HT-29 (cell line): ENCODE data around the gene MESP2. TPM values are rescaled to one million over a fixed set of nuclear protein-coding genes. Genes with fewer than 3 reads are reported as not detected.

Experiments
- DNase-seq: peaks from one replicate; pipeline ENCODE4 v3.0.0-alpha.2; 2015; ENCODE audit warnings: low spot score
- total RNA-seq: library from RNA; depleted of rRNA; stranded (reverse); fragments of >200 nt; shearing (Covaris generic); gene quantifications from 2 replicates; pipeline ENCODE4 v1.2.3, GENCODE V29; 2014

MESP2 gene
- total RNA-seq, 1 experiment from 2014 or later: 0.15 TPM

DNA sequence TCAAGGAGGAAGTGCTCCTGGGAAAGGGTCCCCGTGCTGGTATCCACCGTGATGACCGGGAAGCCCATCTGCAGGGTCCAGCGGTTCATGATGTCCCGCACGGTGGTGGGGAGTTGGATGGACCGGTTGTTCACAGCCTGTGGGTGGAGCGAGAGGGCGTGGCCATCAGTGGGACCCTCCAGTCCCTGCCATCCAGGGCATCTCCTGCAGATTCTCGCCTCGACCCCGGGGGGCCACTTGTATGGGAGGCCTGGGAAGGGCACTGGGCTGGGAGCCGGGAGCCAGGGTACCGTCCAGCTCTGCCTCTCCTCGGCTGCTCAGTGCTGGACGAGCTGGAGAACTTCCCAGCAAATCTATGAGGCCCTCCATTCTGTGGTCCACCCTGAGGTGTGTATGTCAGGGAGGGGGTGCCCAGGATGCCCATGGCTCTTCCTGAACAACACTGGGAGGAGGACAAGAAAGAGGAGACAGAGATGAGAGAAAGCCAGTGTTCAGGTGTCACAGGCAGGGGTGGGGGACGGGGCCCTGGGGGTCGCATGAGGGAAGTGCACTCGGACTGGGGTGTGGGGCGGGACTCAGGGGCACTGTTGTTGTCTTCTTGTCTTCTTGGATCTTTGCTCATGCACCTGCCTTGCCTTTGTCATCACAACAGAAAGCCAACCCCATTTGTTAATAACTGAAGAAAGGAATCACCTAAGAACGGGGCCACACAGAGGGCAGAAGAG, 25.5 kb downstream of the MESP2 start:
- DNase-seq: no peak

DNA sequence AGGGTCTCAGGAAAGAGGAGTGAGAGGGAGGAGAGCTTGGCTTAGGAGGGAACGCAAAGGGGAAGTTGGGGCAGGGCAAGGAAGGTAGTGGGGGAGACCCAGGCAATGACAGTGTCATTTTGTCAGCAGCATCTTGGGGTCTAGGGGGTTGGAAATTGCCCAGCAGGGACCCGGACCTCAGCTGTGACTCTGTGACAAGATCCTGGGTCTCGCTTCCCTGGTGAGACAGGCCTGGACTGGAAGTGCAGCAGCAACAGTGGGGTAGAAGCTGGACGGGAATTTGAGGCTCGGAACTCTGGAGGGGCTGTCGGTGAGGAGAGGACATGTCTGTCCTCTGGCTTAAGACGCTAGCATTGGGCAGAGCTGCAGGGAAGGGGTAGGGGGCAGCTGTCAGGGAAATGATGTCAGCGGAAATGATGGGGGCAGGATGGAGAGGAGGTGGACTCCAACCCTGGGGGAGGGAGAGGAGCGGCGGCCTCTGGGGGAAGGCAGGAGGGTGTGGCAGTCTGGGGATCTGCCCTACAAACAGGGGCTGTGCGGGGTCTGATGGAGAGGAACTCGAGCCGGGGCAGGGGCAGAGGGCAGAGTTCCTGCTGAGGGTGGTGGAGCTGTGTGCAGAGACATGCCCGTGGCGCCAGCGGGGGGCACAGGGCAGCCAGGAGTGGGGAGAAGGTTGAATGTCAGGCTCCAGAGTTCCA, 26.2 kb downstream of the MESP2 start:
- no peak for DNase-seq

DNA sequence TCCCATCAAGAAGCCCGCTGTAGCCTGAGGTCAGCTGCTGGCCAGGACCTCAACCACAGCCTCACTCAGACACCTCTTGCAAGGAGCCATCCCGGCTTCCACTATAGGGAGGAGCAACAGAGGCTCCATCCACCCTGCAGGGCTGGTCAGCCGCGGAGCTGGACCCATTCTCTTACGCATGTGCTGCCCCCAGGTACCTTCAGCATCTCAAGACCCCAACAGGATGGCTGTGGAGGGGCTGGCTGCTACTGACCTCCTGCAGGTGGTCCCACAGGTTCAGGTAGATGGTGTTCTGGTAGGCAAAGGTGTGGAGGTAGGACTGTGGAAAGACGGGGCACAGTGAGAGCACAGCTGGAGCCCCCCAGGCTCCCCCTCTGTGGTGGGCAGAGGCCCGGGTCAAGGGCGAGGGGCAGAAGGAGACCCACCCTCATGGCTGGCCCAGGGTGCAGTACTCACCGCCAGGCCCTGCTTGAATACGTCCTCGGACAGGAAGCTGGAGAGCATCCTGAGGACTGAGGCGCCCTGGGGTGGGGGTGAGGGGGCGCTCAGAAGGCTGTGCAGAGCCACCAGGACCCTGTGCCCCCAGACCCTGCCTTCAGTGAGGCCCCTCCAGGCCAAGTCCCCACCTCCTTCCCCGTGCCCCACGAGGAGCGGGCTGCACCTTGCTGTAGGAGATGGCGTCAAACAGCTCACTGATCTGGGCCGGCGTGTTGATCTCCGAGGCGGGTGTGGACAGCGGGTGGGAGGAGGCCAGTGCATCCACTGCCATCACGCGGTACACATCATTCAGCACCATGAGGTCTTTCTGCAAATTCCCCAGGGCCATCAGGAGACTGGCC, 27.1 kb downstream of the MESP2 start:
- no peak for DNase-seq

DNA sequence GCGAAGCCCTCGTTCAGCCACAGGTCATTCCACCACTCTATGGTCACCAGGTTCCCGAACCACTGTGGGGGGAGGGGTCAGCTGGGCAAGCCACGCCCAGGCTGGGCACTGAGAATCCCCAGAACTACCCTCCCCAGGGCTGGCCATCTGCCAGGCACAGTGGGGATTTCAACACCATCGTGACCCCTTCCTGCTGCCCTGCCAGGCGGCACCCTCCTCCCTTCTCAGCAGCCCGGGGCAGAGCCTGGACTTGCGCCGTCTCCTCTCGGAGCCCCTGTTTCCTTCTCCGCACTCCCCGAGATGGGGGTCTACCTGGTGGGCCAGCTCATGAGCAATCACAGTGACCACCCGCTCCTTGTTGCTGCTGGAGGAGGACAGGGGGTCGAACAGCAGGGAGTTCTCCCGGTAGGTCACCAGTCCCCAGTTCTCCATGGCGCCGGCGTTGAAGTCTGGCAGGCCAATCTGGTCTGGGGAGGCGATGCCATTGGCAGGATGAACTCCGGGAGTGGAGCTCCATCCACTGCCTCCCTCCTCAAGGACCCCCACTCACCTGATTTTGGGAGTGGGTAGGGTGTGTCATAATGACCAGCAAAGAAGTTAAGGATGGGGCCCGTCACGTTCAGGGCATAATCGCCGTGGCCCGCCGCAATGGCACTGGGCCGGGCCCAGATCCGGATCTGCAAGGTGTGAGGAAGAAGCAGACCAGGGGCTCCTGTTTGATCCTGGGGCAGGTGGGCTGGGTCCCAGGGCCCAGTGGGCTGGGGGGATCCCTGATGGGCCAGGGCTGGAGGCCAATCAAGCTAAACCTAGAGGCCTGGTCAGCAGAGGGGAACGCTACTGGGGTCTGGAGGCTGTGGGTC, 28.0 kb downstream of the MESP2 start:
- DNase-seq: no peak

DNA sequence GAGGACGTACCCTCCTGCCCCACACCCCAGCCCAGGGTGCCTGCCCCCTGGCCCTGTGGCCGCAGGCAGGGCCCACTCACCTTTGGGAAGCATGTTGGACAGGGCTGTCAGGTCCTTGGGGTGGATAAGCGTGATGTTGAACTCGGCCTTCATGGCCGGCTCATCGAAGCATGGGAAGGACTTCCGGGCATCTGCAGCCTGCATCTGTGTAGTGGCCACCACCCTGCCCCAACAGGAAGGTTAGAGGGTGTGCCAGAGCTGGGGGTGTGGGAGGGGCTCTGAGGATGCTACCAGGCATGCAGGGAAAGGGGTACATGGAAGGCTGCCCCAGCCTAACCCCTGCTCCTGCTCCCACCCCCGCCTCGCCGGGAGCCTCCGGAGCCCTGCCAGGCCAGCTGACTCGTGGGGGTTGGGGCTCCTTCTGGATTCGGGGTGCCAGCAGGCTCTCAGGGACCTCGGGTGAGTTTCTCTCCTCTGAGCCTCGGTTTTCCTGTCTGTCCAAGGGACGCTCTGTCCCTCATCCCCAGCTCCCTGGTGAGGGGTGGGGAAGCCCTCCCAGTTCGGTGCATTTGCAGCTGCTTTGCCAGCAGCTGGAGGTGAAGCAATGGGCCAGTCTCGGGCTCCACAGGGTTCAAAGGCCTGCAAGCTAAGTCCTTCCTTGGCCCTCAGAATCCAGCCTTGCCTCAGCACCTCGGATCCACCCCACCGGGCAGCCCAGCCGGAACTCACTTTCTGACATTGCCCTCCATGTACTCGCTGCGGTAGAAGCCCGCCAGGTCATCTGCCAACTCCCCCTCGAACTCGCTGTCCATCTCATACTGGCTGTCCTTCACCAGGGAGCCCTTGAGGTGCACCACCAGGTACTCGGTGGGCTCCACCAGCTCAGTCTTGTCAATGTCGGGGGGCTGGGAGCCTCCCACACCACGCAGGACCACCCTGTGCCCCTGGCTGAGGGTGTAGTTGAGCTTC, 29.4 kb downstream of the MESP2 start:
- DNase-seq: no peak

DNA sequence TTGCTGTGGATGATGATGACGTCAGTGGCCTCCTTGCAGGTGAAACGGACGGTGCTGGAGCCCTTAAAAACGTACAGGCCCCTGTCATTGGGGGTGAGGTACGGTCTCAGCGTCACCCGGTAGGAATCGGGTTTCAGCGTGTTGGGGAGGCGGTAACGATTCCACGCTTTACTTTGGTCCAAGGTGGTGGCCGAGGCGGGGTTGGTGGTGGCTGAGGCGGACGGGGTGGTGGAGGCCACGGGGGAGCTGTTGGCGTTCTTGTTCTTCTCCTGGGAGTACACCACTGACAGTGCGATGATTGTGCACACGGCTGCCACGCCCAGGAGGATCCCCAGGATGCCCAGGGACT, 30.1 kb downstream of the MESP2 start:
- no peak for DNase-seq

DNA sequence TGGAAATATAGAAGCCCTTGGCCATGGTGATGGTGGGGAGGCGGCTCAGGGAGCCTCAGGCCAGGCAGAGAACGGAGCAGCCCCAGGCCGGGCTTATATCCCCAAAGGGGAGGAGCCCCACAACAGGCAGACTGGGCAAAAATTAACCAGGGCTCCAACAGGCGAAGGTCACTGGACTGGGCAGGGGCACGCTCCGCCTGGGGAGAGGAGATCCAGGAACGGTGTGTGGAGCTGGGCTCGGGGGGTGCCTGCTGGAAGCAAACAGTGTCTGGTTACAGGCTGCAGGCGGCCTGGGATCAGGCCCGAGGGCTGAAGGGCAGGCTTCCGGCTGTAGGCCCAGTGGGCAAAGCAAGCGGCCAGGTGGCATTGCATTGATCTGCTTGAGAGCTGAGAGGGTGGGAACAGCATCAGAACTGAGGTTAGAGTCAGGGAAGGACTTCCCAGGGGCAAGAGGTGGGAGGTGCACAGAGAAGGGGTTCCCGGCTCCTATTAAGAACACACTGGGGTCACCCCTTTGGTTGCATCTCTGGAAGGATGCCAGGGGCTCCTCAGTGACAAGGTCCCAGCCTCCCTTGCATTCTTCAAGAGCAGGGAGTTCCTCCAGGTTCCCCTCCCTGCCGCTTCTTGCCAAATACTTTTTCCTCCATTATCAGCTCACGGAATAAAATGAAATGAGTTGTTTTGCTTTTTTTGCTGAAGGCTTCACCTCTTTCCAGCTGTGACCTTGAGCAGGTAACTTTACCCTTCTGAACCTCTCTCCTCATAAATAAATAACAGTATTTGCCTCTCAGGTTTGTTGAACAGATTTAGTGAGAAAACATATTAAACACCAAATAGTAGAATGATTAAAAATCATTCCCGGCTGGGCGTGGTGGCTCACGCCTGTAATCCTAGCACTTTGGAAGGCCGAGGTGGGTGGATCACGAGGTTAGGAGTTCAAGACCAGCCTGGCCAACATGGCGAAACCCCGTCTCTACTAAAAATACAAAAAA, 30.7 kb downstream of the MESP2 start:
- DNase-seq: no peak

DNA sequence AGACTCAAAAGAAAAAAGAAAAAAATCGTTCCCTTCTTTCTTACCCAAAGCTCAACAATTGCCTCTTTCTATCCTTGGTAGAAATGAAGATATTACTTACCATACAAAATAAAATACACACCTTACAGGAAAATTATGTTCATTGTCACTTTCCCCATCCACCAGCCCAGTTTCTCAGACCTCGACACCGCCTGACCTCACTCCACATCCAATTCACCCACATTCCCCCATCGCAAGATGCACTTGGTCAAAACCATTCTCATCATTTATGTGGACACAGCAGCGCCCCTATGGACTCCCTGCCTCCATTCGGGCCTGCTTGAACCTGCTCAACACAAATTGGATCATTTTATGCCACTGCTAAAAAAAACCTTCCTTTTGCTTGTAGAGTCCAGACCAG, 31.6 kb downstream of the MESP2 start:
- DNase-seq: no peak

DNA sequence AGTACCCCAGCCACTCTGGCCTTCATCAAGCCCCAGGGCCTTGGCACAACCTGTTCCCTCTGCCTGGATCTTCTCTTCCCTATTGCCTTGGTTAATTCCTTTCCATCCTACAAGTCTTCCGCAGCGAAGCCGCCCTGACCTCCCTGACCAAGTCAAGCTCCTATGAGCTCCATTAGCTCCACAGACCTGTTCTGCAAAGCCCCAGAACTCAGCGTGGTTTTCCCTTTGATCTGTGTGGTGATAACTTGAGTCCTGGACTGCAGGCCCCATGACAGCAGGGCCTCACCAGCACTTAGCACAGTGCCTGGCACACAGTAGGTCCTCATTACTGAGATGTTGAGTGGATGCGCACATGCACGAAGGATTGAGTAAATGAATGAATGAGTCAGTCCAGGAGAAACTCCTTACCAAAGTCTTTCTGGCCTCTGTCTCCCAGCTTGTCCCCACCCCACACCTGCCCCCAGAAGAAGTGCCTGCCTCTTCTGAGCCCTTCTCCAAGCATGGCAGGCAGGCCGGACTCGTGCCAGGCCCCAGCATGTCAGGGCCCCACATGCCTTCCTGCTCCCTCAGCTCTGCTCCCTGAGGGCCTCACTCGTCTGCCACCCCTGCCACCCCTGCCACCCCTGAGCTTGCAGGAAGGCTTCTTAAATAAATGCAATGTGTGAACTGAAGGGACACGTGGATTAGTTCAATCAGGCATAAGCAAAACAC, 32.2 kb downstream of the MESP2 start:
- DNase-seq: no peak

DNA sequence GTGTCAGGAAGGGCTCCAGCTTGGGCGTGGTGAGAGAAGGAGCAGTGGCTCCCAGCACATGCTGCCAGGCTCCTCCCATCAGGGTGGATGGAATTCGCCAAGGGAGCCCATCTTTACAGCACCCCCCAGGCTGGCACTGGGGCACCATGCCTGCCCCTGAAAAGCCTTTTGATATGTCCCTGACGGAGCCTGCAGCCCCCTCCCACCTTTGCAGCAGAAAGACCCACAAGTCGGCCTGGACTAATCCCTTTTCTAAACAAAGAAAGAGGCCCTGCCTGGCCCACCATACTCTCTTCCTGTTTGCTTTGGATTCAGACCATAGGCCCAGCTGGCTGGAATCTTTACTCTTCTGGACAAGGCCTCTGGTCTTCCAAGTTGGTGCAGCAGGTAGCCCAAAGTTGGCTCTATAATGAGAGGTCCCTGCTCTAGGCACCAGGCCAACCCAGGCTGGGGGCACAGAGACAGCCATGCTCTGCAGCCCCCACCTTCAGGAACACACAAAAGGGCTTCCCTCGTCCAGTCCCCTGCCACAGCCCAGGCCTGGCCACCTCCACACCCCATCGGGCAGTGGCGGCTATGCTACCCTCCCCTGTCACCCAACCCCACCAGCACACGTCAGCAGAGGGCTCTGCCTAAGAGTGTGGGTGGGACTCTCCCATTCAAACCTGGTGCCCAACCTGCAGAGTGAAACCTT, 33.1 kb downstream of the MESP2 start:
- no peak for DNase-seq

DNA sequence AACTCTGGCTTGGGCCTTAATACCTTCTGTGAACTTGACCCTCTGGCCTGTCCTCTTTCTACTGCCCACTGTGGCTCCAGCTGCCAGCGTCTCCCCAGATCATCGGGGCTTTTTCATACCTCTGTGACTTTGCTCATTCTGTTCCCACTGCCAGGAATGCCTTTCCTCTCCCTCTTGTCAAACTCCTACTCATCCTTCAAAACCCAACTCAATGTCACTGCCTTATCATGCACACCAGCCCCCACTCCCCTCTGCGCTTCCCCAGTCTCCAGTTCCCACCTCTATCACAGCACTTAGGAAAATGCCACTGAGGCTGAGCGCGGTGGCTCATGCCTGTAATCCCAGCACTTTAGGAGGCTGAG, 33.6 kb downstream of the MESP2 start:
- DNase-seq: no peak

DNA sequence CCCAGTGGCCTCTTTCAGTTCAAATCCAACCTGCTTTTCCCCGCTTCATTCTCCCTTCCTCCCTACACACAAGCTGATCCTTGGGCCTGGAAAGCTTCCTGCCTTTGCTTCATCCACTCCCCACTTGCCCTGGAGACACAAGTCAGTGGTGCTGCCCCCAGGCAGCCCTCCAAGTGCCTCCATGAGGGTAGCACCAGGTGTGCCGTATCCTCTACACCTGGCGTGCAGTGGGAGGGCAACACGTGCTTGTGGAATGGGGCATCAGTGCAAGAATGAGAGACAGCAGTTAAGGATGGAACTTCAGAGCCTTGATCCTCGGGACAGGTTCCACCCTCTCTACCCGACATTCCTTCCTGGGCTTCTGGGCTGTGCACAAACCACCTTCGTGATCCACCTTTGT, 34.7 kb downstream of the MESP2 start:
- no peak for DNase-seq

DNA sequence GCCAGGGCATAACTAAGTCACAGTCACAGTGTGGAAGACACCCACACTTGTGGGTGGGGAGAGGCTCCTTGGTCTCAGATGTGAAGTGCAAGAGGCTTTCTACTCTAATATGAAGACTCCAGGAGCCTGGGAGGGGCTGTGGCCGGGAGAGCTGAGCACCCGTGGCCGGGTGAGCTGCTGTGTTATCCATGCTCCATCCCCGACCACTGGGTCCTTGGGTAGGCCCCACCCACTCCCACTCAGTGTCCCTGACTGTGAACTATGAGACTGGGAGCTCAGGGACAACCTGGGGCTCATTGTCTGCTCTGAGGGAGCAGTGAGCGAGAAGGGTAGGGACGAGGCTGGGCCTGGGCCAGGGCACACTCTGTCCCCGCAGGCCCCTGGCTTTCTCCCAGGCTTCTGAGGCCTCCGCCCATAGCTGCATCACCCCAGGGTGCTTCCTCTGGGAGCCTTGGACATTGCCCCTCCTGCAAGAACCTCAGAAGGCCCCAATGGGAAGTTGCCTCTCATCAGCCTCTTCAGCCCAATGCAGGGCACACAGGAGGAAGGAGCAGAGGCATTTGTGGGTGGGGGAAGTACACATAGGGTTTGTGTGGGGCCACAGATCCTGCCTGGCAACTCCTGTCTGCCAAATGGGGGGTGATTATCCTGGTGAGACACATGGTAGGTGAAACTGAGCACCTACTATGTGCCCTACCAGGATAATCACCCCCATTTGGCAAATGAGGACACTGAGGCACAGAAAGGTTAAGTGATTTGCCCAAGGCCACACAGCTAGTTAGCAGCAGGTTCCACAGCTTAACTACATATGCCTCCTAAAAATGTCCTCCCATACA, 36.1 kb downstream of the MESP2 start:
- no peak for DNase-seq

DNA sequence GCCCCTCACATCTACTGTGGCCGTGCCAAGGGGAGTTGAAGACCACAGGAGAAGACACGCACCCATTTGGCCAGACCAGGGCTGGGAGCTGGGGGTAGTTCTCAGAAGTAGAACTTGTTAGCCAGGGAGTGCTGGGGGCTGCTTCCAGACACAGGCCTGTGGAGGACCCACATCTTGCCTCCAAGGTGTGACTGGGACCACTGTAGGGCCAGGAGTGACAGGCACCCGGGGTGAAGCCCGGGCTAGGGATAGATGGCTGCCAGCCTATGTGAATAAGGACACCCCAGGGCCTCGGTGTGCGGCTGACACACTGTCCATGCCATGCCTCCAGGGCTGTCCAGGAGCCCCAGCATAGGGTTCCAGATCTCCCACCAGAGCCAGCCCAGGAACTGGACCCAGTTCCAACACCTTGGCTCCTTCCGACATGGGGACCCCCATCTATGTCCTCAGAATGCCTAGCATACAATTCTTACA, 36.8 kb downstream of the MESP2 start:
- DNase-seq: no peak

DNA sequence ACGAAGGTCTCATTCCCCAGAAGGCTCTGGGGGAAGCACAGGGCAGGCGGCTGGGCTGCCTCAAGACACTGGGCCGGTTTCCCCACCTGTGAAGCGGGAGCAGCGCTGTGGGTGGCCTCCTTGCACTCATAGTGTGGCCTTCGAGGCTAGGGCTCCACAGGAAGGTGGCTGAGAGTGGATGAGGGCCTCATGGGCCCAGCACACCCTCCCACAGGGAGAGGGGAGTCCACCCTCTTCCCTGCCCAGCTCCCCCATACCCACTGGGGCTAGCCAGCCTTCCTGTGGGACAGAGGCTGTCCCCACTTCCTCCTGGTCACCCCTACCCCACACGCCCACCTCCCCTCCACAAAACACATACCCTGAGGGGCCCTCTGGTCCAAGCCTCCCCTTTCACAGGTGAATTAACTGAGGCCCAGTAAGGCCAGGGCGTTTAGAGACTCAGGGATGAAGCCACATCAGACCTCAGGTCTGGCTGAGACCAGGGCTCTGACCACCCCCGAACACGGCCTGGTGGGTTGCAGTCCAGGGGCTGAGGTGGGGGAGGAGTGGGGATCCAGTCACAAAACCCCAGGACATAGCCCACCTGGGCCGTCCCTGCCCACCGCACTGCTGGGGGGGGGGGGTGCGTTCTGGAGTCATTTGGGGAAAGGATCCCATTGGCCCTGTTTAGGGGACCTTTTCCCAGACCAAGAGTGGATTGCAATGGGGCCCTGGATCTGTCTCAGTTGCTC, 37.4 kb downstream of the MESP2 start:
- no peak for DNase-seq

DNA sequence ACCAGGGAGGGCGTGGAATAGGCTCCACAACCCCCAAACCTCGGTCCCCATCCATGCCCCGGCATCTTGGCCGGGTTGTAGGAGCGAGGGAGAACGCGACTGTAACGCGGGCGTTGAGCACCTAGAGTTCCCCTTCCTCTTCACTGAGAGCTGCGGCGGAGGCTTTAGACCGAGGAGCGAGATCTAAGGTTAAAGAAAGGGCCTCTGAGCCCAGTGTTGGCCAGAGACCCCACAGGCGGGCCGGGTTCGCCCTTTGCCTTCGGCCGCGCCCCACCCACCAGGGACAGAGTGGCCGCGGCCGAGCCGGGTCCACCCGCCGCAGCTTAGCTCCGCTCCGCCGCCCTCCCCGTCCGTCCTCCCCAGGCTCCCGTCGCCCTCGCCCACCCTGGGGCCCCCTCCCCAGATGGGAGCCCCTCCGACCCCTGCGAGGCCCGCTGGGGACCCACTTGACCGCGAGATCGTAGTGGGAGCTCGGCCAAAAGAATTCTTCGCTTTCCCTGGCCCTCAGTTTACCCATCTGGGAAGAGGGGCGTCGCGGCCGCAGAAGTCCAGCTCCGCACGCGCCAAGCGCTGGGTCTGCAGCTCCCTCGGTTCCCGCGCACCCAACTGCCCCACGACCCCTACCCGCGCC, 38.1 kb downstream of the MESP2 start:
- DNase-seq: no peak
